Gastrocnemius medialis (tissue), 4 donors: ENCODE measurements around the gene NEK8.

Experiments used
- CTCF ChIP-seq, 5 experiments: fragments of 450-650 bp in 3 of 5; fragments of 200-600 bp in 2 of 5; sonication (generic) in 2 of 5; IDR thresholded peaks in 4 of 5; conservative IDR thresholded peaks in 1 of 5; 1 replicate in 4 of 5; 2 replicates in 1 of 5; pipeline ENCODE4 v1.5.1; 2016 to 2019; ENCODE audit warnings: antibody characterized with exemption in 5 of 5, mild to moderate bottlenecking in 3 of 5, moderate library complexity in 3 of 5
- POLR2A ChIP-seq, 2 donors: fragments of 450-650 bp; IDR thresholded peaks; one replicate each; pipeline ENCODE4 v1.6.1; 2017; ENCODE audit warnings: antibody characterized with exemption in 2 of 2, mild to moderate bottlenecking in 2 of 2, moderate library complexity in 2 of 2

GRCh38 chr17:28747051-28747691, 18.6 kb downstream of the NEK8 start:
- no peak for TF ChIP-seq CTCF (IDR thresholded peaks at IDR 0.05 in 4 of 5, conservative IDR thresholded peaks at IDR 0.05 in 1 of 5)
- no peak for TF ChIP-seq POLR2A (IDR thresholded peaks at IDR 0.05)
